HepG2 (cell line): ENCODE data around the gene ASZ1. TPM values are rescaled to one million over a fixed set of nuclear protein-coding genes. Genes with fewer than 3 reads are reported as not detected.

Source experiments
- ATAC-seq: fragments of 200-7000 bp; cut with Tn5 transposase; 3 replicates; pipeline ENCODE4 v1.9.1; 2020; ENCODE audit warnings: mild to moderate bottlenecking, moderate library complexity
- BruUV-seq: library from RNA; stranded (reverse); fragments of 400-500 nt; replicated peaks from 2 replicates; lab custom pipeline; 2021; lab: Mats Ljungman, UMichigan
- CTCF ChIA-PET: fragments of 300-600 bp; formaldehyde crosslinking; extraction: SDS; loops from one replicate; lab custom pipeline; 2021; ENCODE audit warnings: low total read pairs, inconsistent platforms, low intra/inter-chr PET ratio; lab: Yijun Ruan, JAX
- POLR2A ChIA-PET: fragments of 350-600 bp; sonication (Branson Sonifier 250); formaldehyde crosslinking; loops from one replicate; lab custom pipeline; 2020; ENCODE audit warnings: antibody characterized with exemption, inconsistent platforms; lab: Yijun Ruan, JAX
- DNase-seq: peaks from one replicate; pipeline ENCODE4 v3.0.0-alpha.2; 2015; ENCODE audit warnings: low spot score
- FAIRE-seq: peaks from 3 replicates; lab custom pipeline; 2011; peaks lifted over from hg19 to GRCh38; lab: Jason Lieb, UNC
- H2AFZ ChIP-seq: one replicate; pipeline ENCODE4 v1.6.1; 2011; ENCODE audit warnings: low read length, inconsistent platforms
- H3K27ac ChIP-seq: fragments of 300-600 bp; 3 replicates; pipeline ENCODE4 v1.8.0; 2011; ENCODE audit warnings: mixed run types, mild to moderate bottlenecking, mixed read lengths, low read length, inconsistent platforms; ENCODE audit not compliant: insufficient read depth; ENCODE audit errors: extremely low read length
- H3K27me3 ChIP-seq, 2 experiments: fragments of 200-600 bp in 1 of 2; 2 replicates in 1 of 2; 3 replicates in 1 of 2; pipeline versions ENCODE4 v1.6.0 to v1.8.0; 2011; ENCODE audit warnings: low read length in 2 of 2, mild to moderate bottlenecking in 2 of 2, moderate library complexity in 2 of 2, inconsistent platforms in 1 of 2; ENCODE audit not compliant: insufficient read depth in 2 of 2, control insufficient read depth in 1 of 2
- H3K36me3 ChIP-seq, 2 experiments: fragments of 200-600 bp in 1 of 2; replicated peaks in 1 of 2; 2 replicates in 1 of 2; 3 replicates in 1 of 2; pipeline versions ENCODE4 v1.5.1 to v1.8.0; 2011; ENCODE audit warnings: low read length in 2 of 2, inconsistent platforms in 1 of 2; ENCODE audit not compliant: insufficient read depth in 2 of 2, control insufficient read depth in 1 of 2
- H3K4me1 ChIP-seq: 2 replicates; pipeline ENCODE4 v1.5.1; 2012; ENCODE audit warnings: low read length, inconsistent platforms; ENCODE audit not compliant: insufficient read depth
- H3K4me2 ChIP-seq: 2 replicates; pipeline ENCODE4 v1.6.0; 2011; ENCODE audit warnings: low read depth, low read length, inconsistent platforms
- H3K4me3 ChIP-seq, 3 experiments: fragments of 200-600 bp in 1 of 3; sonication (generic), shearing (Covaris generic) in 1 of 3; replicated peaks in 1 of 3; 2 replicates each; pipeline ENCODE4 v1.5.1; 2011 to 2016; ENCODE audit warnings: low read length in 3 of 3, inconsistent platforms in 2 of 3, low read depth in 2 of 3, mild to moderate bottlenecking in 2 of 3, control low read depth in 1 of 3, mixed read lengths in 1 of 3; ENCODE audit not compliant: insufficient read depth in 1 of 3
- H3K79me2 ChIP-seq: one replicate; pipeline ENCODE4 v1.6.1; 2011; ENCODE audit warnings: low read length, inconsistent platforms; ENCODE audit not compliant: insufficient read depth
- H3K9ac ChIP-seq: 2 replicates; pipeline ENCODE4 v1.6.0; 2011; ENCODE audit warnings: mild to moderate bottlenecking, low read depth, low read length, inconsistent platforms; ENCODE audit not compliant: insufficient read depth
- H3K9me3 ChIP-seq: 2 replicates; pipeline ENCODE4 v1.5.1; 2012; ENCODE audit warnings: mild to moderate bottlenecking, low read length
- H4K20me1 ChIP-seq: 2 replicates; pipeline ENCODE4 v1.6.0; 2011; ENCODE audit warnings: inconsistent platforms, mild to moderate bottlenecking, low read length, moderate library complexity; ENCODE audit not compliant: insufficient read depth
- DNMT1 ChIP-seq: sonication (generic); formaldehyde crosslinking; IDR thresholded peaks from 2 replicates; pipeline ENCODE4 v1.5.1; 2020; ENCODE audit warnings: mild to moderate bottlenecking, missing genetic modification reagents
- DPF2 ChIP-seq: sonication (generic); formaldehyde crosslinking; IDR thresholded peaks from 2 replicates; pipeline ENCODE4 v1.4.0; 2020; ENCODE audit warnings: mild to moderate bottlenecking, low read depth, missing genetic modification reagents, borderline replicate concordance
- EED ChIP-seq: sonication (generic); formaldehyde crosslinking; IDR thresholded peaks from 2 replicates; pipeline ENCODE4 v1.5.0; 2020; ENCODE audit warnings: mild to moderate bottlenecking, missing genetic modification reagents
- HNRNPLL ChIP-seq: fragments of 200-400 bp; formaldehyde crosslinking; IDR thresholded peaks from 2 replicates; pipeline ENCODE4 v1.6.1; 2017; ENCODE audit warnings: mild to moderate bottlenecking, low read depth, low read length; ENCODE audit not compliant: poor library complexity, severe bottlenecking
- IRF2 ChIP-seq: IDR thresholded peaks from 2 replicates; pipeline ENCODE4 v1.6.1; 2018; ENCODE audit warnings: missing genetic modification reagents, missing compliant biosample characterization
- MIXL1 ChIP-seq: IDR thresholded peaks from 2 replicates; pipeline ENCODE4 v1.6.1; 2016
- MTERF4 ChIP-seq: sonication (generic); formaldehyde crosslinking; IDR thresholded peaks from 2 replicates; pipeline ENCODE4 v1.8.0; 2023; ENCODE audit warnings: mild to moderate bottlenecking, missing genetic modification reagents
- NCOA2 ChIP-seq: sonication (generic); formaldehyde crosslinking; IDR thresholded peaks from 2 replicates; pipeline ENCODE4 v1.8.0; 2022; ENCODE audit warnings: inconsistent platforms
- TERF1 ChIP-seq: sonication (generic); formaldehyde crosslinking; IDR thresholded peaks from 2 replicates; pipeline ENCODE4 v1.8.0; 2022; ENCODE audit warnings: mild to moderate bottlenecking, missing genetic modification reagents, moderate library complexity
- ZBTB7B ChIP-seq: sonication (generic); formaldehyde crosslinking; IDR thresholded peaks from 2 replicates; pipeline ENCODE4 v1.4.0; 2020; ENCODE audit warnings: missing genetic modification reagents
- ZNF292 ChIP-seq: sonication (generic); formaldehyde crosslinking; IDR thresholded peaks from 2 replicates; pipeline ENCODE4 v1.8.1; 2022; ENCODE audit warnings: mild to moderate bottlenecking, low read depth, missing genetic modification reagents, borderline replicate concordance
- ZNF335 ChIP-seq: sonication (generic); formaldehyde crosslinking; IDR thresholded peaks from 2 replicates; pipeline ENCODE4 v1.4.0; 2020; ENCODE audit warnings: missing genetic modification reagents
- ZNF570 ChIP-seq: sonication (generic); formaldehyde crosslinking; IDR thresholded peaks from 2 replicates; pipeline ENCODE4 v1.4.0; 2020; ENCODE audit warnings: mild to moderate bottlenecking, missing genetic modification reagents, borderline replicate concordance
- ZNF737 ChIP-seq: sonication (generic); formaldehyde crosslinking; IDR thresholded peaks from 2 replicates; pipeline ENCODE4 v1.5.0; 2020; ENCODE audit warnings: missing genetic modification reagents, mild to moderate bottlenecking, borderline replicate concordance
- WGBS: methylation state at CpG from one replicate; pipeline ENCODE4 v1.1.6; 2017; ENCODE audit warnings: low lambda C conversion rate; 5-methylcytosine and 5-hydroxymethylcytosine counted together
- in situ Hi-C: cut with HindIII; loops from 2 replicates; pipeline ENCODE4 v1.10.0; 2017; ENCODE audit warnings: low pct_unique_long_range_greater_than_20kb; ENCODE audit not compliant: extremely low pct_ligation_motif_present
- intact Hi-C: fragments of 100-400 bp; cut with micrococcal nuclease; formaldehyde crosslinking; loops from one replicate; pipeline ENCODE4 v1.10.0; 2022; ENCODE audit not compliant: unreplicated experiment
- polyA plus RNA-seq, 8 experiments: library from polyadenylated mRNA; depleted of rRNA in 3 of 8; stranded (reverse) in 7 of 8; unstranded in 1 of 8; fragments of >200 nt; fragmentation: Illumina TruSeq in 4 of 8; extraction: Trizol in 4 of 8; gene quantifications; 2 replicates each; pipeline versions ENCODE4 v1.2.1 to v1.2.3, GENCODE V29; 2011 to 2016; ENCODE audit warnings: low read depth in 4 of 8, missing spikeins in 1 of 8, mixed read lengths in 1 of 8; ENCODE audit not compliant: insufficient read depth in 1 of 8
- total RNA-seq, 5 experiments: library from RNA; depleted of rRNA; stranded (reverse); fragments of >200 nt; fragmentation: Illumina TruSeq; extraction: Trizol; gene quantifications; 2 replicates each; pipeline ENCODE4 v1.2.3, GENCODE V29; 2016; ENCODE audit warnings: low read depth in 1 of 5

Gene ASZ1
- total and polyA plus RNA-seq, 2 of the 13 experiments (the other 11 are each of a cell fraction or from before 2014, with no cell fraction given) = not detected

- no peak overlapping the region for H3K27ac ChIP-seq
- no peak overlapping the region for H3K4me2 ChIP-seq
- in situ Hi-C loops (no loop called here), intact Hi-C loops (no loop called here)
- no peak overlapping the region for H3K9ac ChIP-seq
- H3K27me3 ChIP-seq = no peaks in the 10 kb centered on the region
- DNase-seq (no peak), FAIRE-seq (no peak), ATAC-seq (no peak)
- H3K79me2 ChIP-seq = no peaks in the 10 kb centered on the region
- H3K4me3 ChIP-seq = no peak overlapping the region
- BruUV-seq = no TSS peak
- ChIA-PET POLR2A (no interaction called here), CTCF (no interaction called here)
- TF ChIP-seq NCOA2 (CRISPR knock-in tag) = no peak
- TF ChIP-seq MTERF4 (CRISPR knock-in tag) = no peak
- TF ChIP-seq DPF2 (CRISPR knock-in tag) = no peak
- no peak for TF ChIP-seq EED (CRISPR knock-in tag)
- no peak for TF ChIP-seq ZNF292 (CRISPR knock-in tag)
- no peak for TF ChIP-seq ZNF335 (CRISPR knock-in tag)
- no peak for TF ChIP-seq MIXL1 (CRISPR knock-in tag)
- no peak for TF ChIP-seq ZNF570 (CRISPR knock-in tag)
- no peak for TF ChIP-seq ZBTB7B (CRISPR knock-in tag)
- no peak for TF ChIP-seq DNMT1 (CRISPR knock-in tag)
- TF ChIP-seq ZNF737 (CRISPR knock-in tag) = no peak
- no peak for TF ChIP-seq TERF1
- TF ChIP-seq IRF2 = no peak
- TF ChIP-seq HNRNPLL = no peak
- H3K4me1 ChIP-seq = no peaks in the 10 kb centered on the region
- no peaks in the 10 kb centered on the region for H3K9me3 ChIP-seq
- H3K36me3 ChIP-seq = no peaks in the 10 kb centered on the region
- 15% methylated on average over 3 of the region's 3 CpGs for WGBS
- no peak overlapping the region for H2AFZ ChIP-seq
- H4K20me1 ChIP-seq = no peaks in the 10 kb centered on the region
Measured at GRCh38 chr7:117412946-117413559, 14.2 kb downstream of the ASZ1 start.
